ENCODE data around the gene ILDR1.

GRCh38 chr3:121979734-121980449 lies 42.2 kb downstream of the ILDR1 start:
- TF ChIP-seq CTCF (conservative IDR thresholded peaks at IDR 0.05; ENCODE audit: low read depth in 2 of 2) (no peak), EZH2 (IDR thresholded peaks at IDR 0.05; ENCODE audit: low read depth, unreplicated experiment) (no peak), EZH2phosphoT487 (IDR thresholded peaks at IDR 0.05; ENCODE audit: unreplicated experiment) (no peak)
- TF ChIP-seq, protein P1, sequence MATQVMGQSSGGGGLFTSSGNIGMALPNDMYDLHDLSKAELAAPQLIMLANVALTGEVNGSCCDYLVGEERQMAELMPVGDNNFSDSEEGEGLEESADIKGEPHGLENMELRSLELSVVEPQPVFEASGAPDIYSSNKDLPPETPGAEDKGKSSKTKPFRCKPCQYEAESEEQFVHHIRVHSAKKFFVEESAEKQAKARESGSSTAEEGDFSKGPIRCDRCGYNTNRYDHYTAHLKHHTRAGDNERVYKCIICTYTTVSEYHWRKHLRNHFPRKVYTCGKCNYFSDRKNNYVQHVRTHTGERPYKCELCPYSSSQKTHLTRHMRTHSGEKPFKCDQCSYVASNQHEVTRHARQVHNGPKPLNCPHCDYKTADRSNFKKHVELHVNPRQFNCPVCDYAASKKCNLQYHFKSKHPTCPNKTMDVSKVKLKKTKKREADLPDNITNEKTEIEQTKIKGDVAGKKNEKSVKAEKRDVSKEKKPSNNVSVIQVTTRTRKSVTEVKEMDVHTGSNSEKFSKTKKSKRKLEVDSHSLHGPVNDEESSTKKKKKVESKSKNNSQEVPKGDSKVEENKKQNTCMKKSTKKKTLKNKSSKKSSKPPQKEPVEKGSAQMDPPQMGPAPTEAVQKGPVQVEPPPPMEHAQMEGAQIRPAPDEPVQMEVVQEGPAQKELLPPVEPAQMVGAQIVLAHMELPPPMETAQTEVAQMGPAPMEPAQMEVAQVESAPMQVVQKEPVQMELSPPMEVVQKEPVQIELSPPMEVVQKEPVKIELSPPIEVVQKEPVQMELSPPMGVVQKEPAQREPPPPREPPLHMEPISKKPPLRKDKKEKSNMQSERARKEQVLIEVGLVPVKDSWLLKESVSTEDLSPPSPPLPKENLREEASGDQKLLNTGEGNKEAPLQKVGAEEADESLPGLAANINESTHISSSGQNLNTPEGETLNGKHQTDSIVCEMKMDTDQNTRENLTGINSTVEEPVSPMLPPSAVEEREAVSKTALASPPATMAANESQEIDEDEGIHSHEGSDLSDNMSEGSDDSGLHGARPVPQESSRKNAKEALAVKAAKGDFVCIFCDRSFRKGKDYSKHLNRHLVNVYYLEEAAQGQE (IDR thresholded peaks at IDR 0.05; ENCODE audit: unreplicated experiment) = no peak
